RWPE2 (cell line): ENCODE measurements around the gene KRTAP1-4.
"Not testable (repeated sequence)": the region's sequence is repeated elsewhere in the genome, so short reads cannot be mapped to it uniquely, and the experiment has no call there.

Experiments used
- ATAC-seq: fragments of 200-7000 bp; cut with Tn5 transposase; 3 replicates; pipeline ENCODE4 v1.9.1; 2021; ENCODE audit warnings: low read depth
- DNase-seq: peaks from one replicate; pipeline ENCODE4 v3.0.0-alpha.2; 2020; ENCODE audit warnings: low spot score
- H3K27ac ChIP-seq: fragments of 450-650 bp; 2 replicates; pipeline ENCODE4 v1.5.1; 2017; ENCODE audit warnings: mild to moderate bottlenecking; ENCODE audit not compliant: poor library complexity, severe bottlenecking
- H3K27me3 ChIP-seq: fragments of 250-450 bp; sonication (Bioruptor Pico); 2 replicates; pipeline ENCODE4 v1.5.1; 2021; ENCODE audit warnings: mild to moderate bottlenecking, moderate library complexity; ENCODE audit not compliant: insufficient read depth, poor library complexity, severe bottlenecking
- H3K36me3 ChIP-seq: fragments of 250-450 bp; sonication (Bioruptor Pico); 2 replicates; pipeline ENCODE4 v1.5.1; 2020; ENCODE audit warnings: low read depth, mild to moderate bottlenecking, moderate library complexity
- H3K4me1 ChIP-seq: fragments of 250-450 bp; sonication (Bioruptor Pico); 2 replicates; pipeline ENCODE4 v1.5.1; 2021; ENCODE audit warnings: mild to moderate bottlenecking, moderate library complexity; ENCODE audit not compliant: insufficient read depth, poor library complexity, severe bottlenecking
- H3K4me3 ChIP-seq: fragments of 250-450 bp; sonication (Bioruptor Pico); 2 replicates; pipeline ENCODE4 v1.5.1; 2021; ENCODE audit warnings: mild to moderate bottlenecking, moderate library complexity; ENCODE audit not compliant: severe bottlenecking
- H3K9me3 ChIP-seq: fragments of 250-450 bp; sonication (Bioruptor Pico); 2 replicates; pipeline ENCODE4 v1.5.1; 2021; ENCODE audit warnings: mild to moderate bottlenecking, moderate library complexity; ENCODE audit not compliant: severe bottlenecking
- TF ChIP-seq, protein P1 (sequence below): fragments of 450-650 bp; IDR thresholded peaks from one replicate; pipeline ENCODE4 v1.5.1; 2017; ENCODE audit warnings: mild to moderate bottlenecking, moderate library complexity; ENCODE audit not compliant: poor library complexity, severe bottlenecking

Gene KRTAP1-4

DNA sequence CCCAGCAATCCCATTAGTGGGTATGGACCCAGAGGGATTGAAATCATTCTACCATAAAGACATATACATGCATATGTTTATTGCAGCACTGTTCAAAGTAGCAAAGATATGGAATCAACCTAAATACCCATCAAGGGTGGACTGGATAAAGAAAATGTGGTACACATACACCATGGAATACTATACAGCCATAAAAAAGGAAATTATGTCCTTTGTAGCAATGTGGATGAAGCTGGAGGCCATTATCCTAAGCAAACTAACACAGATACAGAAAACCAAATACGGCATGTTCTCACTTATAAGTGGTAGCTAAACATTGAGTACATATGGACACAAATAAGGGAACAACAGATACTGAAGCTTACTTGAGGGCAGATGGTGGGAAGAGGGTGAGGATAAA is 27.6 kb upstream of the KRTAP1-4 start:
- no peak for DNase-seq
- Histone ChIP-seq H3K4me3 (no peak overlapping the region), H3K27ac (peak overlapping the region; percentile 95), H3K36me3 (no peaks in the 10 kb centered on the region), H3K4me1 (peaks cover 39% of the 10 kb centered on the region), H3K9me3 (peaks cover 2% of the 10 kb centered on the region), H3K27me3 (no peaks in the 10 kb centered on the region)
- TF ChIP-seq, protein P1, sequence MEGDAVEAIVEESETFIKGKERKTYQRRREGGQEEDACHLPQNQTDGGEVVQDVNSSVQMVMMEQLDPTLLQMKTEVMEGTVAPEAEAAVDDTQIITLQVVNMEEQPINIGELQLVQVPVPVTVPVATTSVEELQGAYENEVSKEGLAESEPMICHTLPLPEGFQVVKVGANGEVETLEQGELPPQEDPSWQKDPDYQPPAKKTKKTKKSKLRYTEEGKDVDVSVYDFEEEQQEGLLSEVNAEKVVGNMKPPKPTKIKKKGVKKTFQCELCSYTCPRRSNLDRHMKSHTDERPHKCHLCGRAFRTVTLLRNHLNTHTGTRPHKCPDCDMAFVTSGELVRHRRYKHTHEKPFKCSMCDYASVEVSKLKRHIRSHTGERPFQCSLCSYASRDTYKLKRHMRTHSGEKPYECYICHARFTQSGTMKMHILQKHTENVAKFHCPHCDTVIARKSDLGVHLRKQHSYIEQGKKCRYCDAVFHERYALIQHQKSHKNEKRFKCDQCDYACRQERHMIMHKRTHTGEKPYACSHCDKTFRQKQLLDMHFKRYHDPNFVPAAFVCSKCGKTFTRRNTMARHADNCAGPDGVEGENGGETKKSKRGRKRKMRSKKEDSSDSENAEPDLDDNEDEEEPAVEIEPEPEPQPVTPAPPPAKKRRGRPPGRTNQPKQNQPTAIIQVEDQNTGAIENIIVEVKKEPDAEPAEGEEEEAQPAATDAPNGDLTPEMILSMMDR = no peak
- no peak for ATAC-seq

DNA sequence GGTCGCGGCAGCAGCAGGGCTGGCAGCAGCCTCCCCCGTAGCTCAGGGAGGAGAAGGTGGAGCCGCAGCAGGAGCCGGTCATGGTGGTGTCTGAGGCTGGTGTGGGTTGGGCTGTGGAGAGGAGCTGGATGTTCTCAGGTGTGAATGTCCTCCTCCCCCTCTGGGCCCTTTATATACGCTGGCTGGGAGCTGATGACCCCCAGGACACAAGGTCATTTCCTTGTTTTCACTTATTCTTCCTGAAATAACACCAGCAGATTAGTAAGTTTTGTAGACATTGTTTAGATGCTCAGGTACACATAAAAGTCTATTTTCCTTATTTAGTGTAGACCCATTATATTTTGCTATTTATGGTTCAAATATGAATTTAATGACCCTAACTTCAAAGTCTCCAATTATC is 25.1 kb upstream of the KRTAP1-4 start, which contains the start of gene KRTAP2-2:
TSS of gene KRTAP2-2 (minus strand) at position 101 of the 400 bp plus-strand sequence. CDS start at position 82, 19 bp downstream.
- H3K27me3 ChIP-seq, ATAC-seq, H3K36me3 ChIP-seq, H3K9me3 ChIP-seq, DNase-seq, H3K4me3 ChIP-seq, H3K27ac ChIP-seq: not testable (repeated sequence)
- H3K4me1 ChIP-seq = peaks cover 18% of the 10 kb centered on the region

DNA sequence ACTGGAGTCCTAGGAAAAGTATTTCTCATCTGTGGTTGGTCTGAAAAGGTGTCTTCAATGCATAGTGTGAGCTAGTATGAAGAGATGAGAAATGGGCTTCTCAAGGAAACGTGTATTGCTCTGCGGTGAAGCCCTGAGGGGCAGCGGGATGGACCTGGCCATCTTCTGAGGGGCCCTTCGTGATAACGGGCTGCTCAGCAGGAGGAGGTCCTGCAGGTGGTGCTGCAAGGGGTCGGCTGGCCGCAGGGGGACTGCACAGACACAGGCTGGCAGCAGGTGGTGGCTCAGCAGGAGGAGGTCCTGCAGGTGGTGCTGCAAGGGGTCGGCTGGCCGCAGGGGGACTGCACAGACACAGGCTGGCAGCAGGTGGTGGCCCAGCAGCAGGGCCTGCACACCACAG is 24.6 kb upstream of the KRTAP1-4 start:
- H3K4me1 ChIP-seq = peaks cover 14% of the 10 kb centered on the region
- H3K27me3 ChIP-seq, DNase-seq, ATAC-seq, H3K27ac ChIP-seq, H3K36me3 ChIP-seq, H3K4me3 ChIP-seq, H3K9me3 ChIP-seq: not testable (repeated sequence)

DNA sequence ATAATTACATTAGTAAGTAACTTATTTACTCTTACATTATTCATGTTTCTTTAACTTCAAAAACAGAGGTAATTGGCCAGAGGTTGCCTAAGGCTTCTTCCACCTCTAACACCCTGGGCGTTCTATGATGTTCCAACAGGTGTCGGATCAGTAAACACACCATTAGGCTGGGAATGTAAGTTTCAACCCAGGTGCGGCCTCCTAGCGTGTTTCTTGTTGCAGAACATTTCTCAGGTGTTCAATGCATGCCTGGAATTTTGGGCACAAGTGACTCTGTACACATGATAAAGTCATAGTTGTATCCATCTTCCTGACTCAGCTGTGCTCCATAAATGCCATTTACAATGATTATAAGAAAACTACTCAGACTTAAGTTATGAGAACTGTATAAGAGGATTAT is 24.0 kb upstream of the KRTAP1-4 start:
- no peaks in the 10 kb centered on the region for H3K36me3 ChIP-seq
- H3K4me3 ChIP-seq = no peak overlapping the region
- TF ChIP-seq, protein P1 = no peak
- no peak overlapping the region for H3K27ac ChIP-seq
- peaks cover 13% of the 10 kb centered on the region for H3K4me1 ChIP-seq
- H3K27me3 ChIP-seq = no peaks in the 10 kb centered on the region
- no peak for DNase-seq
- peaks cover 2% of the 10 kb centered on the region for H3K9me3 ChIP-seq
- ATAC-seq = no peak

DNA sequence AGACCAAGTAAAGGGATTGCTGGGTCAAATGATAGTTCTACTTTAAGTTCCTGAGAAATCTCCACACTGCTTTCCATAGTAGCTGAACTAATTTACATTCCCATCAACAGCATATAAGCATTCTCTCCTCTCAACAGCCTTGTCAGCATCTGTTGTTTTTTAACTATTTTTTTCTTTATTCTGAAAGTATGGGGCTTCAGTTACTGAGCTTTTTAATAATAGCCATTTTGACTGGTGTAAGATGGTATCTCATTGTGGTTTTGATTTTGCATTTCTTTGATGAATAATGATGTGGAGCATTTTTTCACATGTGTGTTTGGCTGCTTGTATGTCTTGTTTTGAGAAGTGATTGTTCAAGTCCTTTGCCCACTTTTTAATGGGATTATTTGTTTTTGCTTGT is 22.6 kb upstream of the KRTAP1-4 start:
- TF ChIP-seq, protein P1 = no peak
- ATAC-seq (no peak), DNase-seq (no peak)
- H3K27ac ChIP-seq = no peak overlapping the region
- no peaks in the 10 kb centered on the region for H3K36me3 ChIP-seq
- H3K27me3 ChIP-seq = no peaks in the 10 kb centered on the region
- no peak overlapping the region for H3K4me3 ChIP-seq
- peaks cover 12% of the 10 kb centered on the region for H3K4me1 ChIP-seq
- peaks cover 2% of the 10 kb centered on the region for H3K9me3 ChIP-seq

DNA sequence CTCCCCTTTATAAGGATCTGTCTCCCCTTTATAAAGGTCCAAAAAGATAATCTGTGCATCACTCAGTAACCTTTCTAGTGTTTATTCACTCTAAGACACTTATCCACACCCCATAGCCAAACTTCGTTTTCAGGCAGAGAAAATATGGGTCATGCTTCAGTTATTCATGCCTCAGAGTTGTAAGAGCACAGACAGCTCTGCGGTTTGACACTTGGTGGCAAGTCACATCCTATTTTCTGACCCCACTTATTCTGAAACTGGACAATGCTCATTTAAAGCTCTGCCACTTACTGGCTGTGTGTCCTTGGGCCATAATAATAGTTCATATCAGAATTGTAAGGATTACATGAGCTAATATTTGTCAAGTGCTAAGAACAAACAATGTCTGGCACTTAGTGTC is 19.1 kb upstream of the KRTAP1-4 start:
- TF ChIP-seq, protein P1 = no peak
- H3K9me3 ChIP-seq = peaks cover 2% of the 10 kb centered on the region
- DNase-seq (no peak), ATAC-seq (0 out of 3 replicates have a peak, but pooled peaks have one; percentile 42)
- H3K27me3 ChIP-seq = no peaks in the 10 kb centered on the region
- H3K4me3 ChIP-seq = no peak overlapping the region
- H3K4me1 ChIP-seq = peaks cover 13% of the 10 kb centered on the region
- H3K27ac ChIP-seq = peak overlapping the region; percentile 55
- no peaks in the 10 kb centered on the region for H3K36me3 ChIP-seq
